Thoracic aorta (tissue), 2 donors: ENCODE results near the gene ZBTB17. TPM values are rescaled to one million over a fixed set of nuclear protein-coding genes. Genes with fewer than 3 reads are reported as not detected.

Experiments
- ATAC-seq: fragments of 150-250 bp; one replicate; pipeline ENCODE4 v1.8.0; 2017; ENCODE audit warnings: low read depth; ENCODE audit not compliant: insufficient number of reproducible peaks, low FRiP score
- DNase-seq: peaks from one replicate; pipeline ENCODE4 v3.0.0-alpha.2; 2020; ENCODE audit warnings: low spot score
- H3K27ac ChIP-seq, 2 donors: fragments of 200-600 bp; sonication (generic); 1 replicate in 1 of 2; 2 replicates in 1 of 2; pipeline ENCODE4 v1.5.1; 2016; ENCODE audit warnings: mild to moderate bottlenecking in 2 of 2, moderate library complexity in 2 of 2
- H3K27me3 ChIP-seq: fragments of 200-600 bp; sonication (generic); replicated peaks from 2 replicates; pipeline ENCODE4 v1.6.0; 2016; ENCODE audit warnings: mild to moderate bottlenecking; ENCODE audit not compliant: insufficient read depth
- H3K36me3 ChIP-seq: fragments of 200-600 bp; sonication (generic); one replicate; pipeline ENCODE4 v1.5.1; 2016
- H3K4me1 ChIP-seq, 2 donors: fragments of 200-600 bp; sonication (generic); 1 replicate in 1 of 2; 2 replicates in 1 of 2; pipeline versions ENCODE4 v1.5.1 to v1.6.0; 2016; ENCODE audit warnings: low read depth in 2 of 2, mild to moderate bottlenecking in 1 of 2; ENCODE audit not compliant: control insufficient read depth in 1 of 2
- H3K4me3 ChIP-seq: fragments of 200-600 bp; sonication (generic); 2 replicates; pipeline ENCODE4 v1.5.1; 2016; ENCODE audit warnings: mild to moderate bottlenecking
- H3K9me3 ChIP-seq: fragments of 200-600 bp; sonication (generic); 2 replicates; pipeline ENCODE4 v1.5.1; 2016
- CTCF ChIP-seq: fragments of 200-600 bp; sonication (generic); IDR thresholded peaks from one replicate; pipeline ENCODE4 v1.5.1; 2019; ENCODE audit warnings: antibody characterized with exemption
- total RNA-seq, 2 donors: library from RNA; depleted of rRNA; stranded (reverse); fragments of >200 nt; gene quantifications; one replicate each; pipeline versions ENCODE4 v1.1.0 to v1.2.3, GENCODE V29; 2016

Gene ZBTB17
- total RNA-seq, 2 donors from 2014 or later = 42.9 to 46.5 TPM

- Histone ChIP-seq H3K4me1 (peaks cover 41 to 69% of the 10 kb centered on the region in 2 donors), H3K9me3 (no peaks in the 10 kb centered on the region), H3K27me3 (no peaks in the 10 kb centered on the region), H3K4me3 (peak overlapping the region; percentile 83), H3K36me3 (peaks cover 8% of the 10 kb centered on the region), H3K27ac (peak overlapping the region; percentile 97 to 100)
- TF ChIP-seq CTCF = no peak
- ATAC-seq = no peak
- no peak for DNase-seq
Observed at GRCh38 chr1:16014509-16015482, 38.9 kb upstream of the ZBTB17 start.

- ATAC-seq (no peak), DNase-seq (no peak)
- Histone ChIP-seq H3K36me3 (peaks cover 8% of the 10 kb centered on the region), H3K4me1 (peaks cover 34 to 60% of the 10 kb centered on the region in 2 donors), H3K27ac (peak overlapping the region; percentile 97 to 100), H3K9me3 (no peaks in the 10 kb centered on the region), H3K4me3 (peak overlapping the region; percentile 83), H3K27me3 (no peaks in the 10 kb centered on the region)
- no peak for TF ChIP-seq CTCF
Observed at GRCh38 chr1:16013908-16014258, 38.0 kb upstream of the ZBTB17 start.

GRCh38 chr1:16013220-16013907, 37.5 kb upstream of the ZBTB17 start:
- H3K27ac ChIP-seq = peak overlapping the region; percentile 97 to 100
- peak; percentile 57 for DNase-seq
- H3K9me3 ChIP-seq = no peaks in the 10 kb centered on the region
- no peak for TF ChIP-seq CTCF
- H3K36me3 ChIP-seq = peaks cover 8% of the 10 kb centered on the region
- peak overlapping the region; percentile 83 for H3K4me3 ChIP-seq
- H3K27me3 ChIP-seq = no peaks in the 10 kb centered on the region
- peak; percentile 49 for ATAC-seq
- H3K4me1 ChIP-seq = peaks cover 32 to 55% of the 10 kb centered on the region in 2 donors

GRCh38 chr1:16012590-16013219, 36.8 kb upstream of the ZBTB17 start:
- peak; percentile 32 for ATAC-seq
- Histone ChIP-seq H3K36me3 (peaks cover 8% of the 10 kb centered on the region), H3K9me3 (no peaks in the 10 kb centered on the region), H3K4me3 (peak overlapping the region; percentile 83), H3K27ac (peak overlapping the region; percentile 97 to 100), H3K27me3 (no peaks in the 10 kb centered on the region), H3K4me1 (peaks cover 32 to 53% of the 10 kb centered on the region in 2 donors)
- TF ChIP-seq CTCF = no peak
- DNase-seq = peak; percentile 55
